ENCODE data around the gene CCDC122.

GRCh38 chr13:43877326-43877725 is 2.2 kb downstream of the CCDC122 start:
- no peak for TF ChIP-seq EZH2 (IDR thresholded peaks at IDR 0.05)
- no peak for TF ChIP-seq POLR2AphosphoS5 (IDR thresholded peaks at IDR 0.05; ENCODE audit: borderline replicate concordance, low read depth, low read length)
- no peak for TF ChIP-seq FOXP2 (optimal IDR thresholded peaks at IDR 0.05; ENCODE audit: control extremely low read depth, extremely low read length, insufficient read depth)
